Tibial nerve (tissue), 4 donors: ENCODE measurements around the gene FER.

Source experiments
- EP300 ChIP-seq, 2 donors: sonication (generic); formaldehyde crosslinking; IDR thresholded peaks; one replicate each; pipeline ENCODE4 v1.6.1; 2017; ENCODE audit warnings: antibody characterized with exemption in 2 of 2, mild to moderate bottlenecking in 1 of 2
- POLR2A ChIP-seq, 2 donors: fragments of 450-650 bp; IDR thresholded peaks; one replicate each; pipeline ENCODE4 v1.6.1; 2017; ENCODE audit warnings: antibody characterized with exemption in 2 of 2, mild to moderate bottlenecking in 2 of 2, moderate library complexity in 2 of 2
- TF ChIP-seq, protein P1 (sequence below), 5 experiments: fragments of 200-600 bp in 3 of 5; fragments of 450-650 bp in 2 of 5; sonication (generic) in 3 of 5; IDR thresholded peaks; one replicate each; pipeline ENCODE4 v1.5.1; 2016 to 2019; ENCODE audit warnings: antibody characterized with exemption in 5 of 5, mild to moderate bottlenecking in 3 of 5, moderate library complexity in 2 of 5

- TF ChIP-seq, protein P1, sequence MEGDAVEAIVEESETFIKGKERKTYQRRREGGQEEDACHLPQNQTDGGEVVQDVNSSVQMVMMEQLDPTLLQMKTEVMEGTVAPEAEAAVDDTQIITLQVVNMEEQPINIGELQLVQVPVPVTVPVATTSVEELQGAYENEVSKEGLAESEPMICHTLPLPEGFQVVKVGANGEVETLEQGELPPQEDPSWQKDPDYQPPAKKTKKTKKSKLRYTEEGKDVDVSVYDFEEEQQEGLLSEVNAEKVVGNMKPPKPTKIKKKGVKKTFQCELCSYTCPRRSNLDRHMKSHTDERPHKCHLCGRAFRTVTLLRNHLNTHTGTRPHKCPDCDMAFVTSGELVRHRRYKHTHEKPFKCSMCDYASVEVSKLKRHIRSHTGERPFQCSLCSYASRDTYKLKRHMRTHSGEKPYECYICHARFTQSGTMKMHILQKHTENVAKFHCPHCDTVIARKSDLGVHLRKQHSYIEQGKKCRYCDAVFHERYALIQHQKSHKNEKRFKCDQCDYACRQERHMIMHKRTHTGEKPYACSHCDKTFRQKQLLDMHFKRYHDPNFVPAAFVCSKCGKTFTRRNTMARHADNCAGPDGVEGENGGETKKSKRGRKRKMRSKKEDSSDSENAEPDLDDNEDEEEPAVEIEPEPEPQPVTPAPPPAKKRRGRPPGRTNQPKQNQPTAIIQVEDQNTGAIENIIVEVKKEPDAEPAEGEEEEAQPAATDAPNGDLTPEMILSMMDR (IDR thresholded peaks at IDR 0.05), result no peak
- TF ChIP-seq EP300 (IDR thresholded peaks at IDR 0.05) (no peak), POLR2A (IDR thresholded peaks at IDR 0.05) (no peak)
Measured at GRCh38 chr5:109053995-109054417, 306.3 kb downstream of the FER start.
